Esophagus squamous epithelium (tissue), 5 donors: ENCODE measurements around the gene KMT5C. TPM values are rescaled to one million over a fixed set of nuclear protein-coding genes. Genes with fewer than 3 reads are reported as not detected.

Source experiments
- DNase-seq: peaks from one replicate; lab custom pipeline; 2025; lab: John Stamatoyannopoulos, UW
- H3K27ac ChIP-seq, 4 donors: fragments of 200-600 bp; sonication (generic); one replicate each; pipeline ENCODE4 v1.5.1; 2016 to 2019; ENCODE audit warnings: mild to moderate bottlenecking in 1 of 4
- H3K27me3 ChIP-seq, 4 donors: fragments of 200-600 bp; sonication (generic); 1 replicate in 3 of 4; 2 replicates in 1 of 4; pipeline versions ENCODE4 v1.5.1 to v1.6.0; 2017 to 2021; ENCODE audit warnings: antibody characterized with exemption in 1 of 4
- H3K36me3 ChIP-seq, 3 donors: fragments of 200-600 bp; sonication (generic); one replicate each; pipeline ENCODE4 v1.5.1; 2016 to 2019
- H3K4me1 ChIP-seq, 3 donors: fragments of 200-600 bp; sonication (generic); one replicate each; pipeline ENCODE4 v1.5.1; 2017 to 2019
- H3K4me3 ChIP-seq, 4 donors: fragments of 200-600 bp; sonication (generic); 1 replicate in 3 of 4; 2 replicates in 1 of 4; pipeline ENCODE4 v1.5.1; 2016 to 2019; ENCODE audit warnings: mild to moderate bottlenecking in 2 of 4, moderate library complexity in 1 of 4
- H3K9me3 ChIP-seq, 3 donors: fragments of 200-600 bp; sonication (generic); one replicate each; pipeline ENCODE4 v1.5.1; 2016 to 2019
- POLR2A ChIP-seq, 4 donors: fragments of 450-650 bp; IDR thresholded peaks; one replicate each; pipeline ENCODE4 v1.6.1; 2017; ENCODE audit warnings: antibody characterized with exemption in 4 of 4, mild to moderate bottlenecking in 4 of 4, moderate library complexity in 3 of 4
- WGBS, 2 donors: methylation state at CpG; one replicate each; pipeline ENCODE4 v1.1.5; 2018; 5-methylcytosine and 5-hydroxymethylcytosine counted together
- intact Hi-C: fragments of 100-400 bp; cut with DNase I; formaldehyde crosslinking; loops from one replicate; pipeline ENCODE4 v1.15.0; 2022
- total RNA-seq, 4 donors: library from RNA; depleted of rRNA; stranded (reverse); fragments of >200 nt; gene quantifications; one replicate each; pipeline ENCODE4 v1.1.0, GENCODE V29; 2016
- TF ChIP-seq, protein P1 (sequence below), 6 experiments: fragments of 450-650 bp in 4 of 6; fragments of 200-600 bp in 2 of 6; sonication (generic) in 2 of 6; IDR thresholded peaks; one replicate each; pipeline ENCODE4 v1.5.1; 2016 to 2019; ENCODE audit warnings: antibody characterized with exemption in 6 of 6, mild to moderate bottlenecking in 4 of 6, moderate library complexity in 4 of 6
- donor health status: DM: yes; HTN: yes; CAD: no.

The KMT5C gene
- total RNA-seq, 4 donors from 2014 or later = 5.3 to 9.9 (median 8.2) TPM

DNA sequence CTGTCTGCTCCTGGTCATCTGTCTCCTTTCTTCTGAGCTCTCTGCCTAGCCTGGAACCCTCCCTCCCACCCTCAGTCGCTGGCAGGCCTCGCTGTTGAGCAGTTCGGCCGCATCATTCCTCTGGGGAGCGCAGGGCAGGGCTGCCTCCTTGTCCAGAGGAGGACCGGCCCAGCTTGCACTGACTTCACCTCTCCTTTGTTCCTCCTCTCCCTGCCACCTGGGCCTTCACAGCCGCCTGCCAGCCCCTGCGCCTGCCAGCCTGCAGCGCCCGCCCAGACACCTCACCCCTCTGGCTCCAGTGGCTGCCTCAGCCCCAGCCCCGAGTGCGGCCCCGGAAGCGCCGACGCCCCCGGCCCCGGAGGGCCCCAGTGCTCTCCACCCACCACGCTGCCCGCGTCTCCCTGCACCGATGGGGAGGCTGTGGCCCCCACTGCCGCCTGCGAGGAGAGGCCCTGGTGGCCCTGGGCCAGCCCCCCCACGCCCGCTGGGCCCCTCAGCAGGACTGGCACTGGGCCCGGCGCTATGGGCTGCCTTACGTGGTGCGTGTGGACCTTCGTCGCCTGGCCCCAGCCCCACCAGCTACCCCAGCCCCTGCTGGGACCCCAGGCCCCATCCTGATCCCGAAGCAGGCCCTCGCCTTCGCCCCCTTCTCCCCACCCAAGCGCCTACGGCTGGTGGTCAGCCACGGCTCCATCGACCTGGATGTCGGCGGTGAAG is 7.2 kb downstream of the KMT5C start:
- intact Hi-C loops = no loop called here
- no peak for DNase-seq
- TF ChIP-seq POLR2A (IDR thresholded peaks at IDR 0.05) = no peak
- TF ChIP-seq, protein P1, sequence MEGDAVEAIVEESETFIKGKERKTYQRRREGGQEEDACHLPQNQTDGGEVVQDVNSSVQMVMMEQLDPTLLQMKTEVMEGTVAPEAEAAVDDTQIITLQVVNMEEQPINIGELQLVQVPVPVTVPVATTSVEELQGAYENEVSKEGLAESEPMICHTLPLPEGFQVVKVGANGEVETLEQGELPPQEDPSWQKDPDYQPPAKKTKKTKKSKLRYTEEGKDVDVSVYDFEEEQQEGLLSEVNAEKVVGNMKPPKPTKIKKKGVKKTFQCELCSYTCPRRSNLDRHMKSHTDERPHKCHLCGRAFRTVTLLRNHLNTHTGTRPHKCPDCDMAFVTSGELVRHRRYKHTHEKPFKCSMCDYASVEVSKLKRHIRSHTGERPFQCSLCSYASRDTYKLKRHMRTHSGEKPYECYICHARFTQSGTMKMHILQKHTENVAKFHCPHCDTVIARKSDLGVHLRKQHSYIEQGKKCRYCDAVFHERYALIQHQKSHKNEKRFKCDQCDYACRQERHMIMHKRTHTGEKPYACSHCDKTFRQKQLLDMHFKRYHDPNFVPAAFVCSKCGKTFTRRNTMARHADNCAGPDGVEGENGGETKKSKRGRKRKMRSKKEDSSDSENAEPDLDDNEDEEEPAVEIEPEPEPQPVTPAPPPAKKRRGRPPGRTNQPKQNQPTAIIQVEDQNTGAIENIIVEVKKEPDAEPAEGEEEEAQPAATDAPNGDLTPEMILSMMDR (IDR thresholded peaks at IDR 0.05) = no peak
- 56 to 82% methylated on average over 2 to 4 of the region's 41 CpGs for WGBS, 2 donors
- H3K36me3 ChIP-seq = peaks cover 3 to 43% (median 14%) of the 10 kb centered on the region in 3 donors
- peaks cover 0 to 29% (median 3%) of the 10 kb centered on the region in 3 donors for H3K4me1 ChIP-seq
- no peak overlapping the region for H3K27ac ChIP-seq
- peaks cover 0 to 20% (median 6%) of the 10 kb centered on the region in 4 donors for H3K27me3 ChIP-seq
- no peaks in the 10 kb centered on the region for H3K9me3 ChIP-seq
- H3K4me3 ChIP-seq = no peak overlapping the region

DNA sequence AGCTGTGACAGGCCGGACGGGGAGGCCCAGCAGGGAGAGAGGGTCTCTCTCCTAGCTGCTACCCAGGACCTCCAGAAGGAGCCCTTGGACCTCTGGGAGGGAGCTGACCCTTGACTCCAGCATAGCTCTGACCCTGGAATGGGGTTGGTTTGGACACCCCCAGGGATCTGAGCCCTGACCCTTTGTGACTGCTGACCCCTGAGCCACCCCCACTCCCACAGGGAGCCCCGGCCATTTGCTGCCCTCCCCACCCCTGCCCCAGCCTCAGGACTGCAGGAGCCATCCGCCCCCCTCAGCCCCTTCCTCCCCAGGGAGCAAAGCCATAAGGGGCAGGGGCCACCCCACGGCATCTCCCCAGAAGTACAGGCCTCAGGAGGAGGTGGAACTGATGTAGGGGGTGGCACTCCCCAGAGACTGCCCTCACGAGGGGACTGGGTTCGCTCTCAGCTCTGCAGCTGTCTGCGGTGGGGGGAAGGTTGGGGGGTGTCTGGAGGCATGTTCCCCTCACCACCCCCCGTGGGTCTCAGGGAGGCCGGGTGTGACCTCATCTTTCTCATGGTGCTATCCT is 7.8 kb downstream of the KMT5C start:
- no peak for TF ChIP-seq POLR2A (IDR thresholded peaks at IDR 0.05)
- 60% methylated on average over 2 of the region's 10 CpGs; no CpG with 5 or more reads in 1 of the 2 donors for WGBS, 2 donors
- DNase-seq = no peak
- Histone ChIP-seq H3K9me3 (no peaks in the 10 kb centered on the region), H3K27me3 (peaks cover 2 to 26% (median 12%) of the 10 kb centered on the region in 4 donors), H3K4me3 (no peak overlapping the region), H3K36me3 (peaks cover under 1 to 36% (median 8%) of the 10 kb centered on the region in 3 donors), H3K27ac (no peak overlapping the region), H3K4me1 (peaks cover 0 to 29% (median 3%) of the 10 kb centered on the region in 3 donors)
- intact Hi-C loops = no loop called here

GRCh38 chr19:55348317-55349034 is 8.8 kb downstream of the KMT5C start:
- DNase-seq = no peak
- H3K4me1 ChIP-seq = peaks cover 1 to 39% (median 9%) of the 10 kb centered on the region in 3 donors
- no peaks in the 10 kb centered on the region for H3K9me3 ChIP-seq
- H3K4me3 ChIP-seq = no peak overlapping the region
- no peak for TF ChIP-seq POLR2A (IDR thresholded peaks at IDR 0.05)
- TF ChIP-seq, protein P1 (IDR thresholded peaks at IDR 0.05) = no peak
- H3K27me3 ChIP-seq = peaks cover 10 to 36% (median 19%) of the 10 kb centered on the region in 4 donors
- intact Hi-C loops = no loop called here
- H3K27ac ChIP-seq = no peak overlapping the region
- H3K36me3 ChIP-seq = peaks cover 0 to 27% (median 6%) of the 10 kb centered on the region in 3 donors
- WGBS, 2 donors = 69 to 90% methylated on average over 4 to 11 of the region's 22 CpGs

DNA sequence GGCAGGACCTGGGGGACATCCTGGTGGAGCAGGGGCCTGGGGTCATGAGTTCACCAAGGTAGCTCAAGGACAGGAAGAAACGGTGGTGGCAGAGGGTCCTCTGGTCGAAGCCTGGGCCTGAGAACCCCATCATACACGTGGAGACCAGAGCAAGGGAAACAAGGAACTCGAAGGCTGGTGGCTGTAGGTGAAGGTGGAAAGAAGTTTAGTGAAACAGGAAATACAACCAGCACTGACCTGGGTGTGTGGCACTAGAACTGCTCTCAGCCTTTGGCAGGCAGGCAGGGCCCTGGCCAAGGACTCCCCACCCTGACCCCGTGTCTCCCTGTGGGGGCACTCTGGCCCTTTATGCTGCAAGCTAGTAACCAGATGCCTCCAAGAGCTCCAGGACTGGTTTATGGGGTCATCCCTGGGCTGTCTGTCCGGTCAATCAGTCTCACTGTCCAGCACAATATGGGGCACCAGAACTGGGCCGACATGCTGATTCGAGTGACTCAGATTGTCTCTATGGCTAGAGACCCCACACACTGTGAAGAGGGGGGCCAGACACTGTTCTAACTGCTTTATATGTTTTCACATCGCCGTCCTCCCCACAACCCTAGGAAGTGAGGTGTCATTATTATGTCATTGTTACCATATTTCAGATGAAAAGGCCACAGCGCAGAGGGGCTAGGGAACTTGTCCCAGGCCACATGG is 11.1 kb downstream of the KMT5C start:
- DNase-seq = no peak
- TF ChIP-seq, protein P1 (IDR thresholded peaks at IDR 0.05) = no peak
- TF ChIP-seq POLR2A (IDR thresholded peaks at IDR 0.05) = no peak
- peaks cover 0 to 20% (median 6%) of the 10 kb centered on the region in 3 donors for H3K36me3 ChIP-seq
- 55% methylated on average over 8 to 9 of the region's 11 CpGs for WGBS, 2 donors
- no peak overlapping the region for H3K27ac ChIP-seq
- H3K4me1 ChIP-seq = peaks cover 16 to 42% (median 25%) of the 10 kb centered on the region in 3 donors
- no peak overlapping the region for H3K4me3 ChIP-seq
- no peaks in the 10 kb centered on the region for H3K9me3 ChIP-seq
- H3K27me3 ChIP-seq = peaks cover 10 to 58% (median 20%) of the 10 kb centered on the region in 4 donors
- intact Hi-C loops = no loop called here

- peaks cover 0 to 8% (median 2%) of the 10 kb centered on the region in 3 donors for H3K36me3 ChIP-seq
- WGBS, 2 donors = 60% methylated on average over 1 of the region's 6 CpGs; no CpG with 5 or more reads in 1 of the 2 donors
- TF ChIP-seq POLR2A (IDR thresholded peaks at IDR 0.05) = no peak
- TF ChIP-seq, protein P1 (IDR thresholded peaks at IDR 0.05) = no peak
- H3K4me1 ChIP-seq = peaks cover 16 to 39% (median 22%) of the 10 kb centered on the region in 3 donors
- H3K27ac ChIP-seq = no peak overlapping the region
- no peaks in the 10 kb centered on the region for H3K9me3 ChIP-seq
- H3K27me3 ChIP-seq = peaks cover 10 to 71% (median 20%) of the 10 kb centered on the region in 4 donors
- intact Hi-C loops = no loop called here
- no peak for DNase-seq
- H3K4me3 ChIP-seq = no peak overlapping the region
Observed at GRCh38 chr19:55352040-55352439, 12.4 kb downstream of the KMT5C start.
